ENCODE results near the gene CST3.

CST3 gene

GRCh38 chr20:23670361-23670760, 32.6 kb upstream of the CST3 start:
- H3K9me3 ChIP-seq (ENCODE audit: severe bottlenecking), result no peaks in the 10 kb centered on the region
- no peak for TF ChIP-seq CTCF (IDR thresholded peaks at IDR 0.05; ENCODE audit: low read depth, low read length)
- H3K4me3 ChIP-seq (ENCODE audit: low read depth, low read length), result no peak overlapping the region
- H3K27ac ChIP-seq, result no peak overlapping the region
- no peaks in the 10 kb centered on the region for H3K27me3 ChIP-seq (ENCODE audit: insufficient read depth, low read depth, severe bottlenecking)
- H3K36me3 ChIP-seq, result no peaks in the 10 kb centered on the region
- no peak for DNase-seq

DNA sequence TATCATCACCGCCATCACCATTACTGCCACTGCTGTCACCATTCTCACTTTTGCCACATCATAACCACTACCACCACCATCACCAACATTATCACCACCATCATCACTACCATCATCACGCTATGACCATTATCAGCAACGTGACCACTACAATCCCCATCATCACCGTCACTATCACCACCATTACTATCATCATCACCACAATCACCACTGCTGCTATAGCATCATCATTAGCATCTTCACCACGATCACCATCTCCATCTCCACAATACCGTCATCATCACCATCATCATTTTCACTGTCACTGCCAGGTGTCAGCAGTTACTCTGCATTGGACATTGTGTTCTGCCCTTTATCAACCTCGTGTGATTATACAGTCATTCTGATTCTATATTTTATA, 32.1 kb upstream of the CST3 start:
- no peaks in the 10 kb centered on the region for H3K36me3 ChIP-seq
- no peak for TF ChIP-seq CTCF (IDR thresholded peaks at IDR 0.05; ENCODE audit: low read depth, low read length)
- no peak overlapping the region for H3K27ac ChIP-seq
- no peaks in the 10 kb centered on the region for H3K9me3 ChIP-seq (ENCODE audit: severe bottlenecking)
- H3K4me3 ChIP-seq (ENCODE audit: low read depth, low read length), result no peak overlapping the region
- H3K27me3 ChIP-seq (ENCODE audit: insufficient read depth, low read depth, severe bottlenecking), result no peaks in the 10 kb centered on the region
- DNase-seq, result no peak

GRCh38 chr20:23669327-23669726, 31.6 kb upstream of the CST3 start:
- H3K4me3 ChIP-seq (ENCODE audit: low read depth, low read length), result no peak overlapping the region
- TF ChIP-seq CTCF (IDR thresholded peaks at IDR 0.05; ENCODE audit: low read depth, low read length), result no peak
- H3K27ac ChIP-seq, result no peak overlapping the region
- no peaks in the 10 kb centered on the region for H3K36me3 ChIP-seq
- no peaks in the 10 kb centered on the region for H3K9me3 ChIP-seq (ENCODE audit: severe bottlenecking)
- DNase-seq, result no peak
- no peaks in the 10 kb centered on the region for H3K27me3 ChIP-seq (ENCODE audit: insufficient read depth, low read depth, severe bottlenecking)

- Histone ChIP-seq H3K27ac (no peak overlapping the region), H3K36me3 (no peaks in the 10 kb centered on the region), H3K4me3 (ENCODE audit: low read depth, low read length) (no peak overlapping the region), H3K9me3 (ENCODE audit: severe bottlenecking) (no peaks in the 10 kb centered on the region), H3K27me3 (ENCODE audit: insufficient read depth, low read depth, severe bottlenecking) (no peaks in the 10 kb centered on the region)
- peak; percentile 65 for TF ChIP-seq CTCF (IDR thresholded peaks at IDR 0.05; ENCODE audit: low read depth, low read length)
- DNase-seq, result peak; percentile 69
Measured at GRCh38 chr20:23668477-23668951, 30.8 kb upstream of the CST3 start.

DNA sequence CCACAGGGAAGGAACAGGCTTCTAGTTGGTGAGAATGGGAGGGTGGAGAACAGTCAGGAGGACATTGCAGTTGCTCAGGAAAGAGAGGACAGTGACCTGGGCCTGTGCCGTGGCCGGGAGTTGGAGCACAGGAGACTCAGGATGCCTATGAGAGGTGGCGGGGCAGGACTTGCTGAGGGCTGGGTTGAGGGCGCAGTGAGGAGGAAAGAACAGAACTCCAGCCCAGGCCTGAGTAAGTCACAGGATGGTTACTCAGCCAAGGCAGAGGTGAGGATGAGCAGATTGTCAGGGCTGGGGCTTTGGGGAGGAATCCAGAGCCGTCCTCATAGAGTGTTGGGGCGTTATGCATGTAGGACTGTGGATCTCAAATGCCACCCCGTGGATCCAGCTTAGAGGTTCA, 29.9 kb upstream of the CST3 start:
- no peak overlapping the region for H3K4me3 ChIP-seq (ENCODE audit: low read depth, low read length)
- H3K9me3 ChIP-seq (ENCODE audit: severe bottlenecking), result no peaks in the 10 kb centered on the region
- H3K27me3 ChIP-seq (ENCODE audit: insufficient read depth, low read depth, severe bottlenecking), result no peaks in the 10 kb centered on the region
- TF ChIP-seq CTCF (IDR thresholded peaks at IDR 0.05; ENCODE audit: low read depth, low read length), result no peak
- no peaks in the 10 kb centered on the region for H3K36me3 ChIP-seq
- DNase-seq, result no peak
- no peak overlapping the region for H3K27ac ChIP-seq

DNA sequence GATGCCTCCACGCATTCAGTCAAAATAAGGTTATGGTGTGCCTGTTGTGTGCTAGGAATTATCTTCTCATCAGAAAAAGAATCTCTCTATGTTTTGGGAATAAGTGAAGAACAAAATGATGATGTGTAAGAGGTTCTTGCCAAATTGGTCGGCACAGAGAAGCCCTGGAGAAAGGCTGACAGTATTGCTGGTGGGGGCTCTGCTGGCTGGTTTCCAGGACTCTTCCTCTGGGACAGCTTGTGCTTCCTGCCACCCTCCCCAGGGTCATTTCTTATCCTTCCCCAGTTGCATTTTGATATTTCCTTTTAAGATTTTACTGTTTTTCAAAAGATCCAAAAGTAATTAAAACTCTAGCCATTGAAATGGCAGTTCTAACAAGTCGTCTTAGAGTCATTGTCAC, 28.9 kb upstream of the CST3 start:
- H3K27me3 ChIP-seq (ENCODE audit: insufficient read depth, low read depth, severe bottlenecking), result no peaks in the 10 kb centered on the region
- DNase-seq, result no peak
- H3K9me3 ChIP-seq (ENCODE audit: severe bottlenecking), result no peaks in the 10 kb centered on the region
- no peak overlapping the region for H3K4me3 ChIP-seq (ENCODE audit: low read depth, low read length)
- H3K36me3 ChIP-seq, result no peaks in the 10 kb centered on the region
- no peak for TF ChIP-seq CTCF (IDR thresholded peaks at IDR 0.05; ENCODE audit: low read depth, low read length)
- no peak overlapping the region for H3K27ac ChIP-seq
